SJCRH30 (cell line): ENCODE results near the gene CXCR6. TPM values are rescaled to one million over a fixed set of nuclear protein-coding genes. Genes with fewer than 3 reads are reported as not detected.
A peak's percentile ranks its signal among the peaks of the same experiment; 100 is the strongest.
"Not testable (repeated sequence)": the region's sequence is repeated elsewhere in the genome, so short reads cannot be mapped to it uniquely, and the experiment has no call there.

Source experiments
- DNase-seq, 2 experiments: peaks; one replicate each; pipeline ENCODE4 v3.0.0-alpha.2; 2015 to 2020
- H3K27ac ChIP-seq: fragments of 250-450 bp; sonication (Bioruptor Pico); 2 replicates; pipeline ENCODE4 v1.5.1; 2020; ENCODE audit warnings: mild to moderate bottlenecking, moderate library complexity
- H3K27me3 ChIP-seq: fragments of 250-450 bp; sonication (Bioruptor Pico); 2 replicates; pipeline ENCODE4 v1.5.1; 2020; ENCODE audit warnings: mild to moderate bottlenecking, moderate library complexity
- H3K36me3 ChIP-seq: fragments of 250-450 bp; sonication (Bioruptor Pico); 2 replicates; pipeline ENCODE4 v1.5.1; 2020; ENCODE audit warnings: mild to moderate bottlenecking, moderate library complexity
- H3K4me1 ChIP-seq: fragments of 250-450 bp; sonication (Bioruptor Pico); 2 replicates; pipeline ENCODE4 v1.5.1; 2020; ENCODE audit warnings: mild to moderate bottlenecking, moderate library complexity
- H3K4me3 ChIP-seq: fragments of 250-450 bp; sonication (Bioruptor Pico); 2 replicates; pipeline ENCODE4 v1.5.1; 2020; ENCODE audit warnings: mild to moderate bottlenecking, moderate library complexity
- H3K9me3 ChIP-seq: fragments of 250-450 bp; sonication (Bioruptor Pico); replicated peaks from 2 replicates; pipeline ENCODE4 v1.5.1; 2020; ENCODE audit warnings: mild to moderate bottlenecking, moderate library complexity
- total RNA-seq: library from RNA; depleted of rRNA; stranded (reverse); fragments of >200 nt; shearing (Covaris generic); gene quantifications from 2 replicates; pipeline ENCODE4 v1.2.3, GENCODE V29; 2014; rRNA removed

The CXCR6 gene
- total RNA-seq, 1 experiment from 2014 or later = not detected

DNA sequence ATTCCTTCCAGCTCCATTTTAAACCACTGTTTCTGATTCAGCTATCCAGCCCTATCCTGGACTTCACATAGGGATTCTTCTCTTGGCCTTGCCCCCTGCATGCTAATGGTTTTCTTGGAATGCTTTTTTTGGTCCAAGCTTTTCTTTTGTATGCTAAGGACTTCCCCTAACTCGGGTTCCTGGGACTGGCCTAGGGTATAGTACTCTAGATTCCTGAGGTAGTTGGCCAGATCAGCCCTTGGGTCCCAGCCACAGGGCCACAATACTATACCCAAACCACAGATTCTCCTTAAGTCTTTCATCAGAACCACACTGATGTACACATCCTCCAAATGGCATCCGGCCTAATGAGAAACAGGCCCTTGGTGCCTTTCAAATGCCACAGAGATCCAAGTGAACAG lies 49.6 kb downstream of the CXCR6 start:
- Histone ChIP-seq H3K4me1 (no peaks in the 10 kb centered on the region), H3K27me3 (no peaks in the 10 kb centered on the region), H3K27ac (no peak overlapping the region), H3K4me3 (no peak overlapping the region), H3K36me3 (no peaks in the 10 kb centered on the region), H3K9me3 (no peaks in the 10 kb centered on the region)
- DNase-seq = no peak

DNA sequence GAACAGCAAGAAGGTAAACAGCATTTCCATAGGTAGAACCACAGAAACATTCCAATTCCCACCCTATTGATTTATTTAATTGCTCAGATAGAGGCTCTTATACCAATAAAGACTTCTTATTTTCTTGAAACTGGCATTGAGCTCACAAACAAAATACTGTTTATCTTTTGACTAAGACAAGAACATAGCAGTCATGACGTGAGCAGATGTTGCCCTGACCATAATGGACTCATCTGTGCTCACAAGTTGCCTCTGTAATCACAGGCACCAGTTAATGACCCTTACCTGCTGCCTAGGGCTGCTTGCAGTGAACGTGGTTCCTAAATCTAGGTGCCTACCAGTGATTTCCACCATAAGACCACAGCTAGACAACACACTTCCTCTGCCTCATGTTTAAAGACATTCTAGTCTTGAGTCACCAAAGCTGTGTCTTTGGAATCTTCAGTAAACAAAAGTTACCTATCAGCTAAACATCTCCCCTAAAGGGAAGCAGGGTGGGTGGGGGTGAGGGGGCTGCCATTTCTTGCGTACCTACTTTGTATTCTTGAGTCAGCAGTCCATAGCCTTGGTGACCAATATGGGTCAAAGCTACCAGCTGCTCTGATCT lies 50.3 kb downstream of the CXCR6 start:
- H3K4me1 ChIP-seq = no peaks in the 10 kb centered on the region
- no peak overlapping the region for H3K27ac ChIP-seq

DNA sequence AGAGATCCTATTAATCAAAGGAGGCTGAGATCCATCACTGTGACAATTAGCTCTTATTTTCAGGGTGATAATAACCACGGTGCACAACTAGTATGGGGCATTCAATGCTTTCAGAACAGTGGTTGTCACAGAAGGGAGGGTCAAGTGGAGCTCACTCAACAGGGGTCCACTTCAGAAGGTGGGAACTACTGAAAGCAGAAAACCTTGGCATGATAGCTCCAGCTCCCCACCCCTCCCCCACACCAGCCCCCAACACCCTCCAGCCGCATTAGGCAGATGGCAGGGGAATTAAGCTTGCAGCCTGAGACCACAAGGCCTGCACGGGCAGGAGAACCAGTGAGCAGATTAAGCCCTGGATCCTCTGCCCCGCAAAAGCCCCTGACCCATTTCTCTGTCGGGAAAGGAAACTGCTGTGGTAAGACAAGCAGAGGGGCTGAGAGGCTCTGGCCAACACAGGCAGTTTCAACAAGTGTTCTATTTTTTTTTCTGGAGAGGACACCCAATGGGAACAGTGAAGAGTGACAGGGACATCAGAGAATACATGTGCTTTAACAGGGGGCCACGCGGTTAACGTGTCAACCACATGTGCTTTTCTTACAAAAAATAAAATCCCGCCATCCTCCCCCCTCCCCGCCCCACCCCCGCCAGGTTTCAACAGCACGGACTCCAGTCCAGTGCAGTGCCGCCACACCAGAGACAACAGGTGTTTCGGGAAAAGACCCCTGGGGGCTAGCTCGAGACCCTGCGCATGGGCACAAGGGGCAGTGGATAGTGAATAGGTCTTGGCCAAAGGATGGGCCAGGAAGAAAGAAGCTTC lies 51.4 kb downstream of the CXCR6 start:
- peak overlapping the region; percentile 88 for H3K4me3 ChIP-seq
- peak; percentile 47 to 53 for DNase-seq
- no peaks in the 10 kb centered on the region; the same call in 1 of the 2 replicates for H3K27me3 ChIP-seq
- H3K9me3 ChIP-seq = no peaks in the 10 kb centered on the region
- H3K36me3 ChIP-seq = no peaks in the 10 kb centered on the region
- H3K4me1 ChIP-seq = no peaks in the 10 kb centered on the region
- peak overlapping the region; percentile 16; the same call in 1 of the 2 replicates for H3K27ac ChIP-seq

More for the DNA sequence above, 50.3 kb downstream of the CXCR6 start:
- no peaks in the 10 kb centered on the region for H3K9me3 ChIP-seq
- no peaks in the 10 kb centered on the region for H3K27me3 ChIP-seq
- no peak overlapping the region for H3K4me3 ChIP-seq
- no peak for DNase-seq
- H3K36me3 ChIP-seq = no peaks in the 10 kb centered on the region

DNA sequence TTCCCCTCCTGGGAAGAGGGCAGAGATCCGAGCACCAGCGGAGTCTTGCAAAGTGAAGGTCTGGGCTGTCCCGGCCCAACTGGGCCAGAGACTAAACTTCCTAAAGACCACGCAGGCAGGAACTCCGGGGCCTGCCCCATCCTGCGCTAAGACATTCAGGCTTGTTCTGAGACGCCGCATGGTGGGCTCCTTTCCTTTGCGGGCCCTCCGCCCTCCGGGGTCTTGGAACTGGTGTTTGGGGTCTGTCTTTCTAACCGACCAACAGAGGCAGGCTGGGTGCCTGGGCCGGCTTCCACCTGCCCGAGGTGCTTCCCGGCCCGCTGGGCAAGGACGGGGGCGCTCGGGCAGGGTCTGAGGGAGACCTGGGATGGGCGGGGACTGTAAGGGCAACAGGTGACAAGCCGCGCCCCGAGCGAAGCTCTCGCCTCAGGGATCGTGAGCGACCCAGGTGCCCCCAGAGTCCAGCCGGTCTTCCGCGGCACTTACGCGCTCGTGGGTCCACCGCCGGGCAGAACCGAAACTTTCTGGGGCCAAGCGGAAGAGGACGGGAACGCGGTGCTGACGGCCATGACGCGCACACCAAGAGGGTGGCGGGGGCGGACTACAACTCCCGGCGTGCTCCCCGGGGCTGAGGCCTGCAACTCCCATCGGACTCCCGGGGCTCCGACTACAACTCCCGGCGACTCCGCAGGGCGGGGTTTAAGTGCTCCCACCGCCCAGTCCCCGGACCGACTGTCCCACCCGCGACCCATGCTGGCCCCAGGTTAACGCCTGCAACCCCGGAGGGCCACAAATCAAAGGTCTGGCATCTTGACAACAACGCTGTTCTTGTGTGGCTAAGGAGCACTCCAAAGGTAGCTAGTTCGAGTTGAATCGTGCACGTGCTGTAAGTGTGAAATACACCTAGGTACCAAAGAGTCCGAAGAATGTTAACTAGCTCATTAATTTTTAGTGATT lies 52.2 kb downstream of the CXCR6 start, which contains the start of gene FYCO1:
TSS of gene FYCO1 (minus strand) at position 589 of the 957 bp plus-strand sequence. CDS start 10,914 bp downstream, outside the sequence.
- no peaks in the 10 kb centered on the region for H3K36me3 ChIP-seq
- no peaks in the 10 kb centered on the region for H3K9me3 ChIP-seq
- H3K4me1 ChIP-seq = no peaks in the 10 kb centered on the region
- no peaks in the 10 kb centered on the region; the same call in 1 of the 2 replicates for H3K27me3 ChIP-seq
- DNase-seq = peak; percentile 84 to 89
- peak within 1 kb of the TSS; percentile 88 for H3K4me3 ChIP-seq
- peak within 1 kb of the TSS; percentile 16 for H3K27ac ChIP-seq

DNA sequence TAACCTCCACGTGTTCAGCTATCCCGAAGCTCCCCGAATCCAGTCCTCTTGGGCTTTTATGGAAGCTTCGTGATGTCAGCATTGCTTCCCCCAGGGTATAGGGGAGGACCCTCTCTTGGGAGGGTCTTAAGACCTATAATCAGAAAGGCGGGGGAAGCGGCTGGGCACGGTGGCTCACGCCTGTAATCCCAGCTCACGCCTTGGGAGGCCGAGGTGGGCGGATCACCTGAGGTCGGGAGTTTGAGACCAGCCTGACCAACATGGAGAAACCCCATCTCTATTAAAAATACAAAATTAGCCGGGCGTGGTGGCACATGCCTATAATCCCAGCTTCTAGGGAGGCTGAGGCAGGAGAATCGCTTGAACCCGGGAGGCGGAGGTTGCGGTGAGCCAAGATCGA lies 54.2 kb downstream of the CXCR6 start:
- H3K9me3 ChIP-seq, H3K4me3 ChIP-seq, H3K36me3 ChIP-seq, H3K27me3 ChIP-seq, DNase-seq, H3K27ac ChIP-seq, H3K4me1 ChIP-seq: not testable (repeated sequence)

DNA sequence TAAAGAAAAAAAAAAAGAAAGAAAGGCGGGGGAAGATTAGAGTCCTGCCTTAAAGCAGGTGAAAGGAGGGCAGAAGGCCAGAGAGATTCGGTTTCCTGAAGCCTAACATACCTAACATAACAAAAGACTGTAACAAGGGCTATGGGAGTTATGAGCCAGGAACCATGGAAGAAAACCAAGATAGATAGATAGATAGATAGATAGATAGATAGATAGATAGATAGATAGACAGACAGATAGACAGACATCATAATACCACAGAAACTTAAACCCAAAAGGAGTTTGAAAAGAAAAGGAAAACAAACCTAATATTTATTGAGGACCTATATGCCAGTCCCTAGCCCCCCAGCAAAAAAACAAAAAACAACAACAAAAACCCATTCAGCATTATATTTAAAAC lies 54.7 kb downstream of the CXCR6 start:
- Histone ChIP-seq H3K9me3 (no peaks in the 10 kb centered on the region), H3K36me3 (no peaks in the 10 kb centered on the region), H3K27me3 (no peaks in the 10 kb centered on the region; the same call in 1 of the 2 replicates), H3K4me1 (no peaks in the 10 kb centered on the region), H3K27ac (no peak overlapping the region), H3K4me3 (no peak overlapping the region)
- no peak for DNase-seq

Other genes starting within 250 kb of the CXCR6 start
- not detected in 2 replicates for gene SLC6A20, start 146.9 kb upstream of the CXCR6 start, total RNA-seq
- 10.0 and 14.1 TPM in 2 replicates for gene LZTFL1, start 101.3 kb upstream of the CXCR6 start, total RNA-seq
- gene CCR9, start 56.9 kb upstream of the CXCR6 start, total RNA-seq = not detected in 2 replicates
- gene FYCO1, start 52.4 kb downstream of the CXCR6 start, total RNA-seq = 6.5 and 7.2 TPM in 2 replicates
- gene XCR1, start 84.0 kb downstream of the CXCR6 start, total RNA-seq = not detected in 2 replicates